ENCODE measurements around the gene TRIP10. TPM values are rescaled to one million over a fixed set of nuclear protein-coding genes. Genes with fewer than 3 reads are reported as not detected.

The TRIP10 gene
- total and polyA plus RNA-seq, 2 of the 8 experiments (the other 6 are each of a cell fraction or from before 2014, with no cell fraction given) = 27.8 to 69.5 TPM

- no peak overlapping the region for H2BK20ac ChIP-seq (ENCODE audit: low read length)
- H3K4me2 ChIP-seq (ENCODE audit: insufficient read depth in 1 of 2, low read depth in 2 of 2, low read length in 2 of 2) = no peak overlapping the region
- H4K20me1 ChIP-seq (replicated peaks in 1 of 2; ENCODE audit: control insufficient read depth in 1 of 2, insufficient read depth in 2 of 2, low read length in 2 of 2) = no peaks in the 10 kb centered on the region
- ChIA-PET POLR2A (ENCODE audit: partially characterized antibody) (no interaction called here), CTCF (ENCODE audit: partially characterized antibody) (no interaction called here)
- H3K27ac ChIP-seq (ENCODE audit: low read depth, low read length) = no peak overlapping the region
- no peak overlapping the region for H3K18ac ChIP-seq (ENCODE audit: extremely low read depth, low read length)
- H3K23ac ChIP-seq (ENCODE audit: insufficient read length) = no peak overlapping the region
- DNase-seq (ENCODE audit: low read depth in 1 of 2, low spot score in 2 of 2) = no peak
- TF ChIP-seq KDM4A (IDR thresholded peaks at IDR 0.05; ENCODE audit: low read depth, low read length, severe bottlenecking) = no peak
- TF ChIP-seq JUN (IDR thresholded peaks at IDR 0.05; ENCODE audit: low read depth, low read length) = no peak
- TF ChIP-seq EP300 (IDR thresholded peaks at IDR 0.05; ENCODE audit: borderline replicate concordance in 1 of 2, low read depth in 2 of 2, low read length in 2 of 2) = no peak
- TF ChIP-seq TAF1 (IDR thresholded peaks at IDR 0.05; ENCODE audit: low read depth, low read length) = no peak
- TF ChIP-seq SP4 (IDR thresholded peaks at IDR 0.05; ENCODE audit: low read length) = no peak
- TF ChIP-seq YY1 (IDR thresholded peaks at IDR 0.05; ENCODE audit: low read depth, low read length) = no peak
- TF ChIP-seq TAF7 (optimal IDR thresholded peaks at IDR 0.05; ENCODE audit: borderline replicate concordance, low read depth, low read length) = no peak
- TF ChIP-seq CREB1 (IDR thresholded peaks at IDR 0.05) = no peak
- no peak for TF ChIP-seq ATF3 (IDR thresholded peaks at IDR 0.05; ENCODE audit: insufficient read depth, low read depth, low read length)
- TF ChIP-seq POU5F1 (IDR thresholded peaks at IDR 0.05; ENCODE audit: low read depth, low read length) = no peak
- no peak for TF ChIP-seq NANOG (IDR thresholded peaks at IDR 0.05; ENCODE audit: insufficient read depth, low read depth, low read length, poor library complexity, severe bottlenecking)
- TF ChIP-seq EZH2 (IDR thresholded peaks at IDR 0.05; ENCODE audit: low read depth, low read length, severe bottlenecking) = no peak
- no peak for TF ChIP-seq SP1 (IDR thresholded peaks at IDR 0.05; ENCODE audit: low read depth, low read length)
- no peak for TF ChIP-seq POLR2AphosphoS5 (IDR thresholded peaks at IDR 0.05; ENCODE audit: low read depth, low read length)
- no peak for TF ChIP-seq RNF2 (IDR thresholded peaks at IDR 0.05; ENCODE audit: borderline replicate concordance, low read depth, low read length, missing control alignments, poor library complexity, severe bottlenecking)
- H2BK12ac ChIP-seq (ENCODE audit: low read depth, low read length) = no peak overlapping the region
- FAIRE-seq = no peak
- no CpG with 5 or more reads among the region's 3 CpGs for WGBS, 2 experiments (ENCODE audit: extremely low coverage in 1 of 2, insufficient coverage in 1 of 2, insufficient read length in 1 of 2, insufficient replicate concordance in 2 of 2, low coverage in 1 of 2, low lambda C conversion rate in 2 of 2, missing lambda C conversion rate in 1 of 2)
- H3K23me2 ChIP-seq (ENCODE audit: low read depth, low read length) = peaks cover 9% of the 10 kb centered on the region
- H2BK120ac ChIP-seq (replicated peaks; ENCODE audit: low read depth, low read length) = no peak overlapping the region
- no peak overlapping the region for H2AFZ ChIP-seq (ENCODE audit: low read length)
- no peaks in the 10 kb centered on the region for H3K9me3 ChIP-seq (ENCODE audit: insufficient read depth in 2 of 2, low read depth in 1 of 2, low read length in 1 of 2)
- no peak overlapping the region for H2AK5ac ChIP-seq (ENCODE audit: low read depth, low read length)
- H3K79me1 ChIP-seq (ENCODE audit: low read depth, low read length) = no peaks in the 10 kb centered on the region
- H4K8ac ChIP-seq (ENCODE audit: extremely low read depth, insufficient read depth, low read length) = no peak overlapping the region; the same call in 1 of the 2 replicates
- no peak overlapping the region for H3K56ac ChIP-seq (replicated peaks; ENCODE audit: insufficient read length, low read depth, low read length)
- no peak overlapping the region for H4K5ac ChIP-seq (ENCODE audit: insufficient read length, low read depth, low read length)
- H2BK15ac ChIP-seq (ENCODE audit: low read length) = no peak overlapping the region
- H4K91ac ChIP-seq (replicated peaks; ENCODE audit: insufficient read length, low read length) = no peak overlapping the region
- no peaks in the 10 kb centered on the region for H3K36me3 ChIP-seq (ENCODE audit: control insufficient read depth in 2 of 4, insufficient read depth in 4 of 4, low read length in 3 of 4)
- peaks cover 0 to 19% (median 15%) of the 10 kb centered on the region in 4 experiments; a peak in 6 of 7 replicates for H3K27me3 ChIP-seq (replicated peaks in 1 of 4; ENCODE audit: control insufficient read depth in 3 of 4, extremely low read depth in 1 of 4, insufficient read depth in 3 of 4, low read length in 3 of 4)
- no peak overlapping the region for H3K14ac ChIP-seq (ENCODE audit: insufficient read length)
- H3K9ac ChIP-seq (replicated peaks in 1 of 4; ENCODE audit: extremely low read depth in 1 of 4, low read depth in 3 of 4, low read length in 3 of 4) = no peak overlapping the region
- no peaks in the 10 kb centered on the region for H3K79me2 ChIP-seq (ENCODE audit: control insufficient read depth in 1 of 2, insufficient read depth in 2 of 2, low read length in 2 of 2)
- H3K4me3 ChIP-seq (ENCODE audit: extremely low read depth in 1 of 4, insufficient read depth in 2 of 4, low read depth in 3 of 4, low read length in 4 of 4) = no peak overlapping the region
- H3K4me1 ChIP-seq (replicated peaks in 1 of 4; ENCODE audit: control insufficient read depth in 3 of 4, insufficient read depth in 4 of 4, low read length in 3 of 4) = peaks cover 0 to 8% (median 2%) of the 10 kb centered on the region in 4 experiments; a peak in 4 of 7 replicates
- no peak overlapping the region for H2BK5ac ChIP-seq (ENCODE audit: low read depth, low read length)
- H3K4ac ChIP-seq (replicated peaks; ENCODE audit: insufficient read length, low read depth, low read length) = no peak overlapping the region
Measured at GRCh38 chr19:6706633-6706958, 32.9 kb upstream of the TRIP10 start.
